Measurements from ENCODE around the gene IGSF21. TPM values are rescaled to one million over a fixed set of nuclear protein-coding genes. Genes with fewer than 3 reads are reported as not detected.

IGSF21 gene
- total RNA-seq, 4 donors from 2014 or later = not detected

DNA sequence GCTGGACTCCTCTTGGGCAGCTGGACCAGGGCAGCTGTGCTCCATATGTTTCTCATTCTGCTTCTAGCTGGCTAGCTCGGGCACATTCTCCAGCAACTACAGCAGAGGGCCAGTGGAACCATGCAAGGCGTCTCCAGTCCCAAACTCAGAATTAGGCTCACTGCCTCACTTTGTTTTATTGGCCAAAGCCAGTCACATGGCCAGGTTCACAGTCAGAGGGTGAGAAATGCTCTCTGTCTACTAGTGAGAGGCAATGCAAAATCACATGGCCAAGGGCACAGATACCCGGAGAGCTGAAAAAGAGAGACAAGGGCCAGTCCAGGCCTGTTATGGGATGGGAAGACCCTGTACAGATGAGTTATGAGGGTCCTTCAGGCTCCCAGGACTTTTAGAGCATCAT, 294.3 kb downstream of the IGSF21 start:
- Histone ChIP-seq H3K4me1 (no peaks in the 10 kb centered on the region), H3K9me3 (no peaks in the 10 kb centered on the region), H3K27me3 (no peaks in the 10 kb centered on the region), H3K36me3 (no peaks in the 10 kb centered on the region), H3K4me3 (no peak overlapping the region), H3K27ac (no peak overlapping the region)
- TF ChIP-seq POLR2A (IDR thresholded peaks at IDR 0.05) (no peak), CTCF (IDR thresholded peaks at IDR 0.05) (no peak)
- no peak for DNase-seq

GRCh38 chr1:18404460-18404859, 296.9 kb downstream of the IGSF21 start:
- Histone ChIP-seq H3K4me3 (no peak overlapping the region), H3K27ac (no peak overlapping the region), H3K4me1 (no peaks in the 10 kb centered on the region), H3K27me3 (no peaks in the 10 kb centered on the region), H3K9me3 (no peaks in the 10 kb centered on the region), H3K36me3 (no peaks in the 10 kb centered on the region)
- no peak for TF ChIP-seq POLR2A (IDR thresholded peaks at IDR 0.05)
- no peak for TF ChIP-seq CTCF (IDR thresholded peaks at IDR 0.05)
- DNase-seq = no peak

GRCh38 chr1:18407166-18408045, 299.8 kb downstream of the IGSF21 start:
- Histone ChIP-seq H3K4me1 (no peaks in the 10 kb centered on the region), H3K27me3 (no peaks in the 10 kb centered on the region), H3K4me3 (no peak overlapping the region), H3K27ac (no peak overlapping the region), H3K36me3 (no peaks in the 10 kb centered on the region), H3K9me3 (no peaks in the 10 kb centered on the region)
- DNase-seq = no peak
- TF ChIP-seq POLR2A (IDR thresholded peaks at IDR 0.05) = no peak
- no peak for TF ChIP-seq CTCF (IDR thresholded peaks at IDR 0.05)

DNA sequence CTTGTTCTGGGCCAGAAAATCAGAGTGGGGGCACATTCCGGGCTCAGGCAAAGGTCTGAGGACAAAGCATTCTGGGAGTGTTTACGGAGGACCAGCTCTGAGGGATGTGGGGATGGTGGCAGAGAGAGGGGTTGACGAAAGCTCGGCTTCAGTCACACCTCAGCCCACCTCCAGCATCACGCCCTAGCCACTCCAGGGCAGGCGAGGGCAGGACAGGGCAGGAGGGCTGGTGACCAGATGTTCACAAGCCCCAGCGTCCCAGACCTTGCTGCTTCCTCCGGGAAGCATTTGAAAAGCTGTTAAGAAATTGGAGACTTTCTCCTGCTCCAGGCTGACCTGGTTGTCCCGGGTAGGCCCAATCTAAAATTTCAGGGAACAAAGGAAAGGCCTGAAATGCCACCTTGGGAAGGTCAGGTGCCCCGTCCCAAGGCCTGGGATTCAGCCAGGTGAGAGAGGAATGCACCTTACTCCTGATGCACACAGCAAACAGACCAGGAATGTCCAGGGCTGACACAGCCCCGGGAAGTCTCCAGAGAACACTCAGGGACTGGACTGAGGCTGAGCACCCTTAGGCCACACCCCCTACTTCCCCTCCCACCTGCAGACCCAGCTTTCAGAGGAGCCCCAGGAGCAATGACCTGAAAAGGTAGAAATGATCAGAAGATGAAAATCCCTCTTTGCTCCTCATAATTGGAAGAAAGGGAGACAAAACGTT, 301.2 kb downstream of the IGSF21 start:
- Histone ChIP-seq H3K36me3 (no peaks in the 10 kb centered on the region), H3K27ac (no peak overlapping the region), H3K4me3 (no peak overlapping the region), H3K4me1 (no peaks in the 10 kb centered on the region), H3K27me3 (no peaks in the 10 kb centered on the region), H3K9me3 (no peaks in the 10 kb centered on the region)
- TF ChIP-seq POLR2A (IDR thresholded peaks at IDR 0.05) (no peak), CTCF (IDR thresholded peaks at IDR 0.05) (no peak)
- DNase-seq = no peak

DNA sequence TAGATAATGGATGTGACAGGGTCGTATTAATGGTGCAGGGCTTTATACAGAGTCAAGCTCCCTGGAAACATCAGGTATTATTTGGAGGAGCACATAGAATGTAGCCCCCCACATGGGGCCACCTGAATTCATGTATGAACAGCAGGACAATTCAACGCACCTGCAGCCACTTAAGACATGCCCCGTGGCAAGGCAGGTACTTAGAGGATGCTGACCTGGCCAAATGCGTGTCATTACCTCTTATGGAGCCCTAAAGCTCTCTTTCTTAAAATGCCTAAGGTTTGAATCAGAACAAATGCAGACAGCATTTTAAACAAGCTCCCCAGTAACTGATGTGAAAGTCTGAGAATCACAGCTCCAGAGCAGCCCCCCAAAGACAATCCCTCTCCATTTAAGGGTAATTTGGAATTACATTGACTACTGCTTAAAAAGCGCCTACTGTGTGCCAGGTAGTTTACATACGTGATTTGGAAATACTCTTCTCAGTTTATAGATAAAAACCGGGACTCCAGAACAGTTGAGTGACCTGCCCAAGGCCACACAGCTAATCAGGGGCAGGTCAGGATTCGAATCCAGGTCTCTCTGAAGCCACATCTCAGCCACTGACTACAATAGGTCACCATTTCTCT, 302.1 kb downstream of the IGSF21 start:
- no peaks in the 10 kb centered on the region for H3K9me3 ChIP-seq
- DNase-seq = no peak
- TF ChIP-seq CTCF (IDR thresholded peaks at IDR 0.05) = no peak
- H3K27me3 ChIP-seq = no peaks in the 10 kb centered on the region
- no peaks in the 10 kb centered on the region for H3K4me1 ChIP-seq
- no peaks in the 10 kb centered on the region for H3K36me3 ChIP-seq
- H3K4me3 ChIP-seq = no peak overlapping the region
- H3K27ac ChIP-seq = no peak overlapping the region
